ENCODE measurements around the gene EIF2B5. TPM values are rescaled to one million over a fixed set of nuclear protein-coding genes. Genes with fewer than 3 reads are reported as not detected.

The EIF2B5 gene
- total RNA-seq, 1 experiment from 2014 or later, result 59.4 TPM

DNA sequence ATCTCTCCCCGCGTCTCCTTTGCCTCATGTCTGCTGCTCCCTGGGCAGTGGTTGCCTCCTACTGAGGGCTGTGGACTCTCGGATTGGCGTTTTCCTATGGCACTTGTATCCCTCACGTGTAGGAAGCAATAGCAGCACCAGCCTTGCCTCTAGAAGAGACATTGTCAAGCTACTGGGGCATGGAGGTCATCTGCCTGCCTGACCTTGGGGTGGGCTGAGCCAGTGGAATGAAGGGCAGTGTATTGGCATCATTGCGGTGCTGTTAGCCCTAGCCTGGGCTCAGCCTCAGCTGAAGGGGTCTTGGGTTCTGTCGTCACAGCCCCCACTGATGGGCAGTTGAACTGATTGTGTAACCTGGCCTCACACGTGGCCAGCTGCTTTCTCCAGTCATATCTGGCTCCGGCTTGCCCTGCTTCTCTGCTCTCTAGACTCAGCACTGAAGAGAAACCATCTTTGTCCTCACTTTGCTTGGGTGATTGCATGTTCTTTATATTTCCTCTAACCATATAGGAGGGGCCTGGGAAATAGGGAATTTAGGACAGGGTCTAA lies 58.9 kb downstream of the EIF2B5 start:
- H3K79me2 ChIP-seq (ENCODE audit: low read length), result peaks cover 9% of the 10 kb centered on the region
- H3K9ac ChIP-seq (ENCODE audit: low read length), result no peak overlapping the region
- no peaks in the 10 kb centered on the region for H3K27me3 ChIP-seq (ENCODE audit: low read length)
- H3K4me2 ChIP-seq (ENCODE audit: low read depth, low read length, poor library complexity, severe bottlenecking), result no peak overlapping the region
- no peak overlapping the region for H3K4me3 ChIP-seq (ENCODE audit: low read length)
- peaks cover 3% of the 10 kb centered on the region; the same call in 1 of the 2 replicates for H4K20me1 ChIP-seq (ENCODE audit: insufficient read depth, low read depth, low read length)
- H3K36me3 ChIP-seq (ENCODE audit: insufficient read depth, low read length), result peaks cover 52% of the 10 kb centered on the region
- no peak for DNase-seq
- no peaks in the 10 kb centered on the region for H3K4me1 ChIP-seq (ENCODE audit: low read length)
- H3K27ac ChIP-seq (ENCODE audit: low read length), result no peak overlapping the region
- no peak overlapping the region for H2AFZ ChIP-seq (ENCODE audit: low read length)
- no peaks in the 10 kb centered on the region for H3K9me3 ChIP-seq (ENCODE audit: low read length)
- no peaks in the 10 kb centered on the region for H3K9me2 ChIP-seq (replicated peaks; ENCODE audit: insufficient read depth, low read length)

Small RNA genes within 50 kb of the gene (small RNA-seq; reads per million reads assigned to genes)
- not detected for gene RF00019

Other genes starting within 250 kb of the EIF2B5 start
- 79.9 and 86.5 TPM in 2 replicates for gene ABCC5, start 117.5 kb upstream of the EIF2B5 start, total RNA-seq (2014; rRNA removed; shearing (Covaris generic); ENCODE audit: low replicate concordance)
- gene HTR3D, start 103.6 kb upstream of the EIF2B5 start, total RNA-seq (2014; rRNA removed; shearing (Covaris generic); ENCODE audit: low replicate concordance), result not detected in 2 replicates
- gene HTR3C, start 82.3 kb upstream of the EIF2B5 start, total RNA-seq (2014; rRNA removed; shearing (Covaris generic); ENCODE audit: low replicate concordance), result not detected in 2 replicates
- gene HTR3E, start 38.3 kb upstream of the EIF2B5 start, total RNA-seq (2014; rRNA removed; shearing (Covaris generic); ENCODE audit: low replicate concordance), result not detected in 2 replicates
- gene DVL3, start 20.0 kb downstream of the EIF2B5 start, total RNA-seq (2014; rRNA removed; shearing (Covaris generic); ENCODE audit: low replicate concordance), result 62.1 and 106 TPM in 2 replicates
- 212 and 265 TPM in 2 replicates for gene AP2M1, start 39.5 kb downstream of the EIF2B5 start, total RNA-seq (2014; rRNA removed; shearing (Covaris generic); ENCODE audit: low replicate concordance)
- gene ABCF3, start 50.8 kb downstream of the EIF2B5 start, total RNA-seq (2014; rRNA removed; shearing (Covaris generic); ENCODE audit: low replicate concordance), result 61.6 and 62.9 TPM in 2 replicates
- not detected in 2 replicates for gene VWA5B2, start 94.2 kb downstream of the EIF2B5 start, total RNA-seq (2014; rRNA removed; shearing (Covaris generic); ENCODE audit: low replicate concordance)
- gene ALG3, start 113.6 kb downstream of the EIF2B5 start, total RNA-seq (2014; rRNA removed; shearing (Covaris generic); ENCODE audit: low replicate concordance), result 80.1 and 108 TPM in 2 replicates
- gene EEF1AKMT4, start 114.3 kb downstream of the EIF2B5 start, total RNA-seq (2014; rRNA removed; shearing (Covaris generic); ENCODE audit: low replicate concordance), result 30.3 and 49.6 TPM in 2 replicates
- 5.0 and 9.5 TPM in 2 replicates for gene CAMK2N2, start 126.2 kb downstream of the EIF2B5 start, total RNA-seq (2014; rRNA removed; shearing (Covaris generic); ENCODE audit: low replicate concordance)
- 0.15 TPM in 1 of 2 replicates, not detected in the other for gene ECE2, start 140.7 kb downstream of the EIF2B5 start, total RNA-seq (2014; rRNA removed; shearing (Covaris generic); ENCODE audit: low replicate concordance)
- gene PSMD2, start 163.9 kb downstream of the EIF2B5 start, total RNA-seq (2014; rRNA removed; shearing (Covaris generic); ENCODE audit: low replicate concordance), result 235 and 301 TPM in 2 replicates
- 177 and 369 TPM in 2 replicates for gene EIF4G1, start 179.2 kb downstream of the EIF2B5 start, total RNA-seq (2014; rRNA removed; shearing (Covaris generic); ENCODE audit: low replicate concordance)
- gene FAM131A, start 202.2 kb downstream of the EIF2B5 start, total RNA-seq (2014; rRNA removed; shearing (Covaris generic); ENCODE audit: low replicate concordance), result 23.0 and 26.1 TPM in 2 replicates
- gene CLCN2, start 226.2 kb downstream of the EIF2B5 start, total RNA-seq (2014; rRNA removed; shearing (Covaris generic); ENCODE audit: low replicate concordance), result 4.4 and 8.8 TPM in 2 replicates
- 165 and 169 TPM in 2 replicates for gene POLR2H, start 226.4 kb downstream of the EIF2B5 start, total RNA-seq (2014; rRNA removed; shearing (Covaris generic); ENCODE audit: low replicate concordance)
- gene THPO, start 242.8 kb downstream of the EIF2B5 start, total RNA-seq (2014; rRNA removed; shearing (Covaris generic); ENCODE audit: low replicate concordance), result 6.6 and 12.5 TPM in 2 replicates
- 17.7 and 52.9 TPM in 2 replicates for gene CHRD, start 244.7 kb downstream of the EIF2B5 start, total RNA-seq (2014; rRNA removed; shearing (Covaris generic); ENCODE audit: low replicate concordance)

Data from Karpas-422 (cell line).